GM12878 (cell line): ENCODE data around the gene ANP32A. TPM values are rescaled to one million over a fixed set of nuclear protein-coding genes. Genes with fewer than 3 reads are reported as not detected.

ENCODE experiments used
- ATAC-seq: fragments of 200-7000 bp; cut with Tn5 transposase; 3 replicates; pipeline ENCODE4 v1.9.1; 2020; ENCODE audit warnings: mild to moderate bottlenecking, moderate library complexity
- BruUV-seq: library from RNA; stranded (reverse); fragments of 400-500 nt; replicated peaks from 2 replicates; lab custom pipeline; 2021; lab: Mats Ljungman, UMichigan
- CTCF ChIA-PET: fragments of 300-600 bp; sonication (Branson Sonifier 250); formaldehyde crosslinking; extraction: SDS; loops from one replicate; lab custom pipeline; 2021; ENCODE audit warnings: inconsistent platforms; lab: Yijun Ruan, JAX
- POLR2A ChIA-PET: fragments of 350-600 bp; formaldehyde crosslinking; extraction: SDS; loops from one replicate; lab custom pipeline; 2021; ENCODE audit warnings: inconsistent platforms; lab: Charles Lee
- RAD21 ChIA-PET: fragments of 300-600 bp; sonication (Branson Sonifier 250); formaldehyde crosslinking; loops from one replicate; lab custom pipeline; 2023; ENCODE audit warnings: antibody characterized with exemption; ENCODE audit not compliant: unreplicated experiment; lab: Charles Lee
- SMC1A ChIA-PET: fragments of 300-600 bp; sonication (Branson Sonifier 250); formaldehyde crosslinking; loops from one replicate; lab custom pipeline; 2023; ENCODE audit not compliant: unreplicated experiment, uncharacterized antibody; lab: Charles Lee
- DNase-seq: peaks from one replicate; pipeline ENCODE4 v3.0.0-alpha.2; 2011; ENCODE audit warnings: low read depth, low spot score
- FAIRE-seq: peaks from 3 replicates; lab custom pipeline; 2011; peaks lifted over from hg19 to GRCh38; lab: Jason Lieb, UNC
- H2AFZ ChIP-seq: 2 replicates; pipeline ENCODE4 v1.6.0; 2011; ENCODE audit warnings: low read depth, low read length, control low read depth; ENCODE audit not compliant: control insufficient read depth
- H3K27ac ChIP-seq: 2 replicates; pipeline ENCODE4 v1.5.1; 2011; ENCODE audit warnings: control low read depth; ENCODE audit not compliant: control insufficient read depth, insufficient read depth
- H3K27me3 ChIP-seq, 2 experiments: replicated peaks in 1 of 2; 2 replicates each; pipeline versions ENCODE4 v1.6.0 to v1.6.1; 2011; ENCODE audit warnings: low read length in 1 of 2; ENCODE audit not compliant: control insufficient read depth in 2 of 2, insufficient read depth in 2 of 2
- H3K36me3 ChIP-seq, 2 experiments: 2 replicates each; pipeline ENCODE4 v1.5.1; 2011; ENCODE audit warnings: low read length in 1 of 2; ENCODE audit not compliant: control insufficient read depth in 2 of 2, insufficient read depth in 2 of 2
- H3K4me1 ChIP-seq: 2 replicates; pipeline ENCODE4 v1.6.1; 2011; ENCODE audit warnings: mild to moderate bottlenecking, low read length, moderate library complexity, mixed read lengths; ENCODE audit not compliant: control insufficient read depth, insufficient read depth
- H3K4me2 ChIP-seq: 2 replicates; pipeline ENCODE4 v1.6.0; 2011; ENCODE audit warnings: control low read depth; ENCODE audit not compliant: control insufficient read depth, insufficient read depth
- H3K4me3 ChIP-seq: fragments of 200-600 bp; sonication (generic); 2 replicates; pipeline ENCODE4 v1.5.1; 2016
- H3K79me2 ChIP-seq: 2 replicates; pipeline ENCODE4 v1.6.0; 2011; ENCODE audit warnings: low read length; ENCODE audit not compliant: control insufficient read depth, insufficient read depth
- H3K9ac ChIP-seq: 2 replicates; pipeline ENCODE4 v1.8.0; 2011; ENCODE audit warnings: low read length, control low read depth, mixed read lengths; ENCODE audit not compliant: control insufficient read depth, insufficient read depth
- H3K9me3 ChIP-seq: replicated peaks from 3 replicates; pipeline ENCODE4 v1.5.1; 2011; ENCODE audit warnings: mild to moderate bottlenecking, low read length; ENCODE audit not compliant: control insufficient read depth, insufficient read depth
- H4K20me1 ChIP-seq: 2 replicates; pipeline ENCODE4 v1.6.0; 2011; ENCODE audit not compliant: control insufficient read depth, insufficient read depth
- BACH1 ChIP-seq: fragments of 450-650 bp; IDR thresholded peaks from 2 replicates; pipeline ENCODE4 v1.6.1; 2017; ENCODE audit warnings: mild to moderate bottlenecking, borderline replicate concordance
- BCL11A ChIP-seq: IDR thresholded peaks from 2 replicates; pipeline ENCODE4 v1.6.1; 2011; ENCODE audit warnings: low read depth, low read length
- BMI1 ChIP-seq: fragments of 450-650 bp; IDR thresholded peaks from 2 replicates; pipeline ENCODE4 v1.6.1; 2016; ENCODE audit warnings: mild to moderate bottlenecking, moderate library complexity, borderline replicate concordance
- E4F1 ChIP-seq: fragments of 450-650 bp; IDR thresholded peaks from 2 replicates; pipeline ENCODE4 v1.6.1; 2018; ENCODE audit warnings: borderline replicate concordance, mild to moderate bottlenecking; ENCODE audit not compliant: partially characterized antibody
- EED ChIP-seq: sonication (generic); IDR thresholded peaks from 2 replicates; pipeline ENCODE4 v1.6.1; 2016; ENCODE audit warnings: antibody characterized with exemption, low read depth
- IRF4 ChIP-seq: IDR thresholded peaks from 2 replicates; pipeline ENCODE4 v1.6.1; 2011; ENCODE audit warnings: low read depth, low read length
- JUNB ChIP-seq: IDR thresholded peaks from 2 replicates; pipeline ENCODE4 v1.6.1; 2016; ENCODE audit warnings: antibody characterized with exemption, mild to moderate bottlenecking
- MEF2A ChIP-seq: IDR thresholded peaks from 2 replicates; pipeline ENCODE4 v1.6.1; 2011; ENCODE audit warnings: low read depth, mild to moderate bottlenecking, low read length, moderate library complexity; ENCODE audit not compliant: insufficient read depth
- NR2C1 ChIP-seq: fragments of 450-650 bp; IDR thresholded peaks from 2 replicates; pipeline ENCODE4 v1.6.1; 2017; ENCODE audit warnings: antibody characterized with exemption, mild to moderate bottlenecking, moderate library complexity
- POLR2AphosphoS5 ChIP-seq: IDR thresholded peaks from 2 replicates; pipeline ENCODE4 v1.6.1; 2011; ENCODE audit warnings: mild to moderate bottlenecking, low read length, inconsistent platforms
- POU2F2 ChIP-seq: IDR thresholded peaks from 3 replicates; pipeline ENCODE4 v1.6.1; 2011; ENCODE audit warnings: low read depth, mild to moderate bottlenecking, low read length, borderline replicate concordance
- SIX5 ChIP-seq: IDR thresholded peaks from 2 replicates; pipeline ENCODE4 v1.6.1; 2011; ENCODE audit warnings: mild to moderate bottlenecking, low read depth, low read length, moderate library complexity; ENCODE audit not compliant: severe bottlenecking
- TBL1XR1 ChIP-seq: IDR thresholded peaks from 2 replicates; pipeline ENCODE4 v1.6.1; 2012; ENCODE audit warnings: low read depth, low read length, improper control_type of control experiment
- TCF12 ChIP-seq: IDR thresholded peaks from 2 replicates; pipeline ENCODE4 v1.6.1; 2011; ENCODE audit warnings: low read depth, mild to moderate bottlenecking, low read length
- YBX1 ChIP-seq: fragments of 450-650 bp; IDR thresholded peaks from 2 replicates; pipeline ENCODE4 v1.6.1; 2016; ENCODE audit warnings: antibody characterized with exemption
- ZBTB40 ChIP-seq: fragments of 450-650 bp; IDR thresholded peaks from 2 replicates; pipeline ENCODE4 v1.6.1; 2016; ENCODE audit warnings: mild to moderate bottlenecking, moderate library complexity, borderline replicate concordance
- ZNF24 ChIP-seq: fragments of 450-650 bp; IDR thresholded peaks from 2 replicates; pipeline ENCODE4 v1.6.1; 2017; ENCODE audit warnings: antibody characterized with exemption, mild to moderate bottlenecking
- WGBS: methylation state at CpG from one replicate; pipeline ENCODE4 v1.1.6; 2016; ENCODE audit warnings: low lambda C conversion rate; ENCODE audit not compliant: insufficient replicate concordance, insufficient coverage; ENCODE audit errors: missing lambda C conversion rate; 5-methylcytosine and 5-hydroxymethylcytosine counted together
- in situ Hi-C: fragments of 300-500 bp; cut with MboI; formaldehyde crosslinking; loops from 9 replicates; pipeline ENCODE4 v1.14.3; 2018; ENCODE audit warnings: mixed read lengths
- intact Hi-C: fragments of 100-400 bp; cut with micrococcal nuclease; formaldehyde crosslinking; loops from one replicate; pipeline ENCODE4 v1.14.2; 2022; ENCODE audit not compliant: unreplicated experiment
- polyA plus RNA-seq, 11 experiments: library from polyadenylated mRNA; depleted of rRNA in 4 of 11; unstranded in 6 of 11; stranded (reverse) in 5 of 11; fragments of >200 nt; fragmentation: Nextera tagmentation in 4 of 11; fragmentation: Illumina TruSeq in 1 of 11; extraction: Ambion mirVana in 4 of 11; extraction: Trizol in 1 of 11; gene quantifications; 1 replicate in 1 of 11; 2 replicates in 10 of 11; pipeline versions ENCODE4 v1.2.1 to v1.2.3, GENCODE V29; 2011 to 2016; ENCODE audit warnings: inconsistent platforms in 2 of 11, missing spikeins in 2 of 11, low read depth in 1 of 11
- total RNA-seq, 4 experiments: library from RNA; depleted of rRNA in 3 of 4; stranded (reverse); fragments of >200 nt in 3 of 4; fragmentation: Illumina TruSeq in 1 of 4; extraction: Trizol in 1 of 4; gene quantifications; 2 replicates each; pipeline versions ENCODE4 v1.2.1 to v1.2.3, GENCODE V29; 2013 to 2021

Gene ANP32A
- total and polyA plus RNA-seq, 10 of the 15 experiments (the other 5 are each of a cell fraction or from before 2014, with no cell fraction given), result 29.6 to 666 (median 234) TPM

GRCh38 chr15:68797599-68798345, 22.9 kb downstream of the ANP32A start (continued):
- no peak for TF ChIP-seq E4F1
- no peak for TF ChIP-seq NR2C1

- DNase-seq (no peak), ATAC-seq (peak; percentile 60), FAIRE-seq (no peak)
- Histone ChIP-seq H3K36me3 (peaks cover 10 to 17% of the 10 kb centered on the region in 2 experiments), H3K27ac (peak overlapping the region; percentile 43; the same call in 1 of the 2 replicates), H3K79me2 (peaks cover 96% of the 10 kb centered on the region), H4K20me1 (peaks cover 17% of the 10 kb centered on the region), H2AFZ (no peak overlapping the region), H3K4me2 (peak overlapping the region; percentile 94), H3K4me3 (no peak overlapping the region), H3K4me1 (peaks cover 68% of the 10 kb centered on the region), H3K9ac (no peak overlapping the region), H3K27me3 (no peaks in the 10 kb centered on the region), H3K9me3 (no peaks in the 10 kb centered on the region)
- WGBS, result 0% methylated on average over 3 of the region's 3 CpGs
- intact Hi-C loops (no loop called here), in situ Hi-C loops (no loop called here)
- RAD21 ChIA-PET, result interaction anchor here (0.7 to 2.0 kb wide), 2 partner anchors 22 to 79 kb away, joined by 3 to 7 read pairs; no protein-coding TSS in a partner anchor
- SMC1A ChIA-PET, result interaction anchor here (0.8 to 1.4 kb wide), 3 partner anchors 18 to 32 kb away, joined by 3 to 4 read pairs (median 3); no protein-coding TSS in a partner anchor
- CTCF ChIA-PET, result no interaction called here
- BruUV-seq, result no TSS peak
- POLR2A ChIA-PET, result interaction anchor here (0.8 to 0.9 kb wide), 2 partner anchors 16 to 20 kb away, joined by 3 read pairs; no protein-coding TSS in a partner anchor
- TF ChIP-seq EED (peak; percentile 90; the same call in 1 of the 2 replicates), POLR2AphosphoS5 (no peak), BACH1 (no peak), BCL11A (peak; percentile 81), MEF2A (0 out of 2 replicates have a peak, but pooled peaks have one; percentile 28), ZNF24 (no peak), ZBTB40 (no peak), POU2F2 (0 out of 3 replicates have a peak, but pooled peaks have one; percentile 41), SIX5 (no peak), IRF4 (peak; percentile 82; the same call in 1 of the 2 replicates), JUNB (peak; percentile 85), BMI1 (no peak), TBL1XR1 (no peak), TCF12 (no peak), YBX1 (no peak)
These were observed 23.5 kb downstream of the ANP32A start for GRCh38 chr15:68797191-68797590.
